Esophagus (tissue), 2 donors: Measurements from ENCODE around the gene NFRKB. TPM values are rescaled to one million over a fixed set of nuclear protein-coding genes. Genes with fewer than 3 reads are reported as not detected.
A peak's percentile ranks its signal among the peaks of the same experiment; 100 is the strongest.
"Not testable (repeated sequence)": the region's sequence is repeated elsewhere in the genome, so short reads cannot be mapped to it uniquely, and the experiment has no call there.

Source experiments
- H3K27ac ChIP-seq, 2 donors: one replicate each; pipeline ENCODE4 v1.5.1; 2013; ENCODE audit warnings: low read depth in 2 of 2, mild to moderate bottlenecking in 2 of 2, inconsistent platforms in 1 of 2, low read length in 1 of 2, moderate library complexity in 1 of 2
- H3K27me3 ChIP-seq, 2 donors: one replicate each; pipeline ENCODE4 v1.6.1; 2013; ENCODE audit warnings: low read length in 2 of 2, control low read depth in 1 of 2, mild to moderate bottlenecking in 1 of 2; ENCODE audit not compliant: insufficient read depth in 2 of 2, control insufficient read depth in 1 of 2
- H3K36me3 ChIP-seq, 2 donors: one replicate each; pipeline ENCODE4 v1.6.1; 2013; ENCODE audit warnings: low read length in 1 of 2; ENCODE audit not compliant: control insufficient read depth in 2 of 2, insufficient read depth in 2 of 2
- H3K4me1 ChIP-seq, 2 donors: one replicate each; pipeline ENCODE4 v1.6.1; 2013; ENCODE audit warnings: low read length in 1 of 2; ENCODE audit not compliant: control insufficient read depth in 2 of 2, insufficient read depth in 2 of 2
- H3K4me3 ChIP-seq, 2 donors: one replicate each; pipeline ENCODE4 v1.5.1; 2013; ENCODE audit warnings: low read length in 2 of 2, mild to moderate bottlenecking in 2 of 2, low read depth in 1 of 2, moderate library complexity in 1 of 2
- H3K9me3 ChIP-seq, 2 donors: one replicate each; pipeline ENCODE4 v1.6.1; 2013; ENCODE audit warnings: mild to moderate bottlenecking in 2 of 2, low read depth in 1 of 2, low read length in 1 of 2, moderate library complexity in 1 of 2; ENCODE audit not compliant: control insufficient read depth in 2 of 2, insufficient read depth in 1 of 2
- WGBS, 2 donors: extraction: QIAGEN DNeasy Blood & Tissue Kit; methylation state at CpG; one replicate each; pipeline ENCODE4 v1.1.7; 2013; 5-methylcytosine and 5-hydroxymethylcytosine counted together
- polyA plus RNA-seq, 2 donors: library from polyadenylated mRNA; stranded (reverse); fragments of 200-250 nt; gene quantifications; one replicate each; pipeline ENCODE4 v1.2.3, GENCODE V29; 2013
- donor health status: healthy with polysubstance abuse.
- donor health status: Bipolar disorder and iron deficiency.

NFRKB gene
- polyA plus RNA-seq, 2 donors: 7.1 to 8.6 TPM

- peaks cover 14 to 48% of the 10 kb centered on the region in 2 donors for H3K36me3 ChIP-seq
- H3K4me3 ChIP-seq, H3K9me3 ChIP-seq, H3K27me3 ChIP-seq, H3K27ac ChIP-seq, H3K4me1 ChIP-seq: not testable (repeated sequence)
- WGBS, 2 donors: 81 to 82% methylated on average over 16 of the region's 16 CpGs
These were observed 26.8 kb downstream of the NFRKB start for GRCh38 chr11:129868626-129869025.

- WGBS, 2 donors: 73 to 84% methylated on average over 3 of the region's 3 CpGs
- H3K27me3 ChIP-seq: no peaks in the 10 kb centered on the region
- no peaks in the 10 kb centered on the region for H3K9me3 ChIP-seq
- H3K36me3 ChIP-seq: peaks cover 4 to 39% of the 10 kb centered on the region in 2 donors
- no peak overlapping the region for H3K4me3 ChIP-seq
- H3K4me1 ChIP-seq: peaks cover 3% of the 10 kb centered on the region in 2 donors
- no peak overlapping the region for H3K27ac ChIP-seq
These were observed 29.1 kb downstream of the NFRKB start for GRCh38 chr11:129866311-129866710.

DNA sequence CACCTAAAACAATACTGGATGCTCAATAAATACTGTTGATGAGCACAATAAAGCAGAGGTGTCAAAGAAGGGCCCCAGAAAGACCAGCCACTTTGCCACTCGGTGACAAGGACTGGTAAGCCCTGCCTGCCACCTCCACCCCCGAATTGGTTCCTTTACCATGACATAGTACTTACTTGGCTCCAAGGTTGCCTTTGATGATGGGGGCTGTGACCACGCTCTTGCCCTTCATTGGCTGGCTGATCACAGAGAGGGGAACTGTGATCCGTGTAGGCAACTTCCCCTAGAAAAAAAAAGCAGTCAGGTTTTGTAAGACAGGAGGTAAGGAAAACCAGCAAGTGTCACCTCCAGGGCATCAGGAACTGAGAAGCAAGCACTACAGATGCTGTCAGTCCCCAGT, 29.7 kb downstream of the NFRKB start:
- 77 to 81% methylated on average over 4 of the region's 4 CpGs for WGBS, 2 donors
- Histone ChIP-seq H3K4me1 (peaks cover 3% of the 10 kb centered on the region in 2 donors), H3K27ac (no peak overlapping the region), H3K27me3 (no peaks in the 10 kb centered on the region), H3K4me3 (no peak overlapping the region), H3K9me3 (no peaks in the 10 kb centered on the region), H3K36me3 (peaks cover 4 to 36% of the 10 kb centered on the region in 2 donors)

GRCh38 chr11:129864811-129865210, 30.6 kb downstream of the NFRKB start:
- H3K27ac ChIP-seq: no peak overlapping the region
- WGBS, 2 donors: 92 to 94% methylated on average over 5 of the region's 5 CpGs
- no peak overlapping the region for H3K4me3 ChIP-seq
- H3K27me3 ChIP-seq: no peaks in the 10 kb centered on the region
- H3K9me3 ChIP-seq: no peaks in the 10 kb centered on the region
- peaks cover 4 to 34% of the 10 kb centered on the region in 2 donors for H3K36me3 ChIP-seq
- H3K4me1 ChIP-seq: peaks cover 3% of the 10 kb centered on the region in 2 donors

GRCh38 chr11:129861702-129862522, 33.5 kb downstream of the NFRKB start:
- no peaks in the 10 kb centered on the region for H3K9me3 ChIP-seq
- peak overlapping the region; percentile 47 to 89 for H3K27ac ChIP-seq
- peaks cover 3% of the 10 kb centered on the region in 2 donors for H3K4me1 ChIP-seq
- peaks cover 6 to 24% of the 10 kb centered on the region in 2 donors for H3K36me3 ChIP-seq
- H3K27me3 ChIP-seq: no peaks in the 10 kb centered on the region
- 45 to 52% methylated on average over 16 of the region's 16 CpGs for WGBS, 2 donors
- H3K4me3 ChIP-seq: no peak overlapping the region

GRCh38 chr11:129856036-129856435, 39.3 kb downstream of the NFRKB start:
- WGBS, 2 donors: 89 to 91% methylated on average over 8 of the region's 8 CpGs
- peaks cover 2 to 21% of the 10 kb centered on the region in 2 donors for H3K4me1 ChIP-seq
- H3K9me3 ChIP-seq: no peaks in the 10 kb centered on the region
- H3K36me3 ChIP-seq: peaks cover 6 to 7% of the 10 kb centered on the region in 2 donors
- H3K27ac ChIP-seq: no peak overlapping the region
- no peak overlapping the region for H3K4me3 ChIP-seq
- no peaks in the 10 kb centered on the region for H3K27me3 ChIP-seq

- Histone ChIP-seq H3K27me3 (no peaks in the 10 kb centered on the region), H3K9me3 (no peaks in the 10 kb centered on the region), H3K4me3 (no peak overlapping the region), H3K4me1 (peaks cover 2 to 21% of the 10 kb centered on the region in 2 donors), H3K36me3 (peaks cover 5 to 6% of the 10 kb centered on the region in 2 donors), H3K27ac (peak overlapping the region; percentile 66 to 76)
- WGBS, 2 donors: 61 to 79% methylated on average over 11 of the region's 11 CpGs
These were observed 40.3 kb downstream of the NFRKB start for GRCh38 chr11:129855086-129855485.

DNA sequence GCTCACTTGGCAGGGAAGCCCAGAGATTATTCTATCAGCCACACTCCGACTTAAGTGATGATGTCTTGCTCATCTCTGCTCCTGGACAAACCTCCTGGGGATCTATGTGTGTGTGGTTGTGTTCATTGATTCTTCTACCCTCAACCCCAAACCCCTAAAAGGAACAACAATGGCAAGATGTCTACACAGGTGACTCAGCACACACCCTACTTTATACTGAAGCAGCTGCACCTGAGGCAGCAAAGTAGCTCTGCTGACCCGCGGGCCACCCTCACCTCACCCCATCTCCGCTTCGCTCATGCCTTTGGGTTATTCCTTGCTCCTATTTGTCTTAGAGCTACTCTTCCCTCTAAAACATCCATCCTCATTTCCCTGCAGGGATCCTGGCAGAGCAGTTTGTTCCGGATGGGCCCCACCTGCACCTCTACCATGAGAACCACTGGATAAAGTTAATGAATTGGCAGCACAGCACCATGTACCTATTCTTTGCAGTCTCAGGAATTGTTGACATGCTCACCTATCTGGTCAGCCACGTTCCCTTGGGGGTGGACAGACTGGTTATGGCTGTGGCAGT, 41.1 kb downstream of the NFRKB start:
- peaks cover 5 to 6% of the 10 kb centered on the region in 2 donors for H3K36me3 ChIP-seq
- 51 to 54% methylated on average over 7 of the region's 7 CpGs for WGBS, 2 donors
- H3K9me3 ChIP-seq: no peaks in the 10 kb centered on the region
- H3K4me3 ChIP-seq: no peak overlapping the region
- peaks cover 2 to 21% of the 10 kb centered on the region in 2 donors for H3K4me1 ChIP-seq
- H3K27me3 ChIP-seq: no peaks in the 10 kb centered on the region
- H3K27ac ChIP-seq: peak overlapping the region; percentile 76 to 92

- Histone ChIP-seq H3K27ac (peak overlapping the region; percentile 78 to 92), H3K36me3 (peaks cover 5 to 6% of the 10 kb centered on the region in 2 donors), H3K4me1 (peaks cover 2 to 21% of the 10 kb centered on the region in 2 donors), H3K9me3 (no peaks in the 10 kb centered on the region), H3K4me3 (no peak overlapping the region), H3K27me3 (no peaks in the 10 kb centered on the region)
- WGBS, 2 donors: 13 to 18% methylated on average over 10 of the region's 10 CpGs
These were observed 41.7 kb downstream of the NFRKB start for GRCh38 chr11:129853518-129854231.
